K562 (cell line): Measurements from ENCODE around the gene MUC5B. TPM values are rescaled to one million over a fixed set of nuclear protein-coding genes. Genes with fewer than 3 reads are reported as not detected.
A peak's percentile ranks its signal among the peaks of the same experiment; 100 is the strongest.

ENCODE experiments used
- ATAC-seq: fragments of 200-7000 bp; cut with Tn5 transposase; 3 replicates; pipeline ENCODE4 v1.9.1; 2020; ENCODE audit warnings: moderate library complexity
- BruUV-seq: library from RNA; stranded (reverse); fragments of 400-500 nt; replicated peaks from 2 replicates; lab custom pipeline; 2021; lab: Mats Ljungman, UMichigan
- CTCF ChIA-PET: fragments of 300-600 bp; formaldehyde crosslinking; extraction: SDS; loops from one replicate; lab custom pipeline; 2021; ENCODE audit warnings: low intra/inter-chr PET ratio; lab: Yijun Ruan, JAX
- POLR2A ChIA-PET: fragments of 300-600, 350-650 bp; sonication (Branson Sonifier 250); formaldehyde crosslinking; extraction: SDS; loops from one replicate; lab custom pipeline; 2021; ENCODE audit warnings: antibody characterized with exemption, inconsistent platforms; lab: Yijun Ruan, JAX
- DNase-seq, 4 experiments: peaks; one replicate each; pipeline versions ENCODE4 v3.0.0 to v3.0.0-alpha.2; 2011 to 2018; ENCODE audit warnings: low spot score in 3 of 4, mixed read lengths in 3 of 4; ENCODE audit errors: extremely low read depth in 1 of 4
- FAIRE-seq: peaks from 2 replicates; lab custom pipeline; 2011; peaks lifted over from hg19 to GRCh38; lab: Jason Lieb, UNC
- H2AFZ ChIP-seq: 2 replicates; pipeline ENCODE4 v1.6.0; 2011; ENCODE audit warnings: low read depth, low read length, control low read depth, inconsistent platforms
- H3K27ac ChIP-seq: fragments of 200-600 bp; 3 replicates; pipeline ENCODE4 v1.8.0; 2011; ENCODE audit warnings: low read depth, mild to moderate bottlenecking, control low read depth, inconsistent platforms, low read length, moderate library complexity, mixed read lengths; ENCODE audit errors: extremely low read depth
- H3K27me3 ChIP-seq, 2 experiments: fragments of 300-600 bp in 1 of 2; 2 replicates in 1 of 2; 3 replicates in 1 of 2; pipeline versions ENCODE4 v1.6.0 to v1.8.0; 2011; ENCODE audit warnings: inconsistent platforms in 2 of 2, low read length in 2 of 2, mild to moderate bottlenecking in 1 of 2, mixed read lengths in 1 of 2, moderate library complexity in 1 of 2; ENCODE audit not compliant: control insufficient read depth in 2 of 2, insufficient read depth in 2 of 2
- H3K36me3 ChIP-seq: fragments of 300-600 bp; 3 replicates; pipeline ENCODE4 v1.8.0; 2011; ENCODE audit warnings: mild to moderate bottlenecking, low read length, inconsistent platforms; ENCODE audit not compliant: control insufficient read depth, insufficient read depth
- H3K4me1 ChIP-seq, 2 experiments: fragments of 200-600 bp in 1 of 2; replicated peaks in 1 of 2; 2 replicates in 1 of 2; 3 replicates in 1 of 2; pipeline versions ENCODE4 v1.5.1 to v1.8.0; 2011; ENCODE audit warnings: inconsistent platforms in 2 of 2, low read length in 2 of 2, mild to moderate bottlenecking in 1 of 2, mixed read lengths in 1 of 2, moderate library complexity in 1 of 2; ENCODE audit not compliant: control insufficient read depth in 2 of 2, insufficient read depth in 2 of 2
- H3K4me2 ChIP-seq: 2 replicates; pipeline ENCODE4 v1.6.1; 2011; ENCODE audit warnings: low read length, control low read depth, inconsistent platforms, mixed read lengths; ENCODE audit not compliant: insufficient read depth
- H3K4me3 ChIP-seq: fragments of 200-600 bp; sonication (generic), shearing (Covaris generic); 2 replicates; pipeline ENCODE4 v1.5.1; 2016; ENCODE audit warnings: control low read depth, inconsistent platforms
- H3K79me2 ChIP-seq: fragments of 200-600 bp; 3 replicates; pipeline ENCODE4 v1.8.0; 2011; ENCODE audit warnings: low read length, inconsistent platforms; ENCODE audit not compliant: control insufficient read depth, insufficient read depth
- H3K9ac ChIP-seq, 2 experiments: 2 replicates each; pipeline versions ENCODE4 v1.6.0 to v1.6.1; 2011; ENCODE audit warnings: low read depth in 2 of 2, low read length in 2 of 2, control low read depth in 1 of 2, inconsistent platforms in 1 of 2, mild to moderate bottlenecking in 1 of 2, mixed read lengths in 1 of 2; ENCODE audit not compliant: insufficient read depth in 1 of 2
- H3K9me1 ChIP-seq: one replicate; pipeline ENCODE4 v1.6.0; 2011; ENCODE audit warnings: inconsistent platforms, mild to moderate bottlenecking, low read length, moderate library complexity; ENCODE audit not compliant: control insufficient read depth, insufficient read depth
- H3K9me3 ChIP-seq: replicated peaks from 2 replicates; pipeline ENCODE4 v1.5.1; 2011; ENCODE audit warnings: low read depth, low read length, inconsistent platforms; ENCODE audit not compliant: control insufficient read depth, insufficient read depth
- H4K20me1 ChIP-seq: replicated peaks from 2 replicates; pipeline ENCODE4 v1.6.1; 2011; ENCODE audit warnings: low read length, inconsistent platforms, mixed read lengths; ENCODE audit not compliant: control insufficient read depth, insufficient read depth
- KLF10 ChIP-seq: fragments of 250-450 bp; sonication (Bioruptor Pico); IDR thresholded peaks from 2 replicates; pipeline ENCODE4 v1.6.1; 2021; ENCODE audit warnings: matching md5 sums
- WGBS: fragments of 100-300 bp; shearing (Covaris generic); methylation state at CpG from one replicate; pipeline ENCODE4 v1.1.6; 2016; ENCODE audit warnings: low coverage, mixed read lengths; ENCODE audit not compliant: insufficient coverage; ENCODE audit errors: missing lambda C conversion rate; 5-methylcytosine and 5-hydroxymethylcytosine counted together
- in situ Hi-C: fragments of 300-500 bp; cut with MboI; formaldehyde crosslinking; loops from 4 replicates; pipeline ENCODE4 v1.15.0; 2018; ENCODE audit warnings: inconsistent platforms, mixed read lengths
- intact Hi-C: fragments of 100-400 bp; cut with micrococcal nuclease; formaldehyde crosslinking; loops from 2 replicates; pipeline ENCODE4 v1.14.2; 2022
- polyA plus RNA-seq, 8 experiments: library from polyadenylated mRNA; depleted of rRNA in 4 of 8; stranded (reverse) in 5 of 8; unstranded in 3 of 8; fragments of >200 nt; fragmentation: Nextera tagmentation in 2 of 8; fragmentation: Illumina TruSeq in 1 of 8; extraction: Ambion mirVana in 2 of 8; extraction: Trizol in 1 of 8; gene quantifications; 2 replicates each; pipeline versions ENCODE4 v1.2.1 to v1.2.3, GENCODE V29; 2011 to 2014; ENCODE audit warnings: inconsistent platforms in 1 of 8, missing spikeins in 1 of 8
- total RNA-seq, 7 experiments: library from RNA; depleted of rRNA in 6 of 7; stranded (reverse); fragments of >200 nt in 6 of 7; fragmentation: Illumina TruSeq in 2 of 7; extraction: Trizol in 2 of 7; gene quantifications; 2 replicates each; pipeline versions ENCODE4 v1.2.1 to v1.2.3, GENCODE V29; 2011 to 2021; ENCODE audit warnings: low replicate concordance in 1 of 7
- TF ChIP-seq, protein P1 (sequence below), 3 experiments: IDR thresholded peaks in 2 of 3; conservative IDR thresholded peaks in 1 of 3; 2 replicates each; pipeline ENCODE4 v1.5.1; 2011 to 2012; ENCODE audit warnings: low read length in 3 of 3, mild to moderate bottlenecking in 3 of 3, control low read depth in 2 of 3, improper control_type of control experiment in 1 of 3, inconsistent platforms in 1 of 3, low read depth in 1 of 3, mixed read lengths in 1 of 3, moderate library complexity in 1 of 3; ENCODE audit not compliant: insufficient read depth in 2 of 3

MUC5B gene
- total and polyA plus RNA-seq, 9 of the 15 experiments (the other 6 are each of a cell fraction or from before 2014, with no cell fraction given) = 0.04 to 0.95 TPM; not detected in 7

DNA sequence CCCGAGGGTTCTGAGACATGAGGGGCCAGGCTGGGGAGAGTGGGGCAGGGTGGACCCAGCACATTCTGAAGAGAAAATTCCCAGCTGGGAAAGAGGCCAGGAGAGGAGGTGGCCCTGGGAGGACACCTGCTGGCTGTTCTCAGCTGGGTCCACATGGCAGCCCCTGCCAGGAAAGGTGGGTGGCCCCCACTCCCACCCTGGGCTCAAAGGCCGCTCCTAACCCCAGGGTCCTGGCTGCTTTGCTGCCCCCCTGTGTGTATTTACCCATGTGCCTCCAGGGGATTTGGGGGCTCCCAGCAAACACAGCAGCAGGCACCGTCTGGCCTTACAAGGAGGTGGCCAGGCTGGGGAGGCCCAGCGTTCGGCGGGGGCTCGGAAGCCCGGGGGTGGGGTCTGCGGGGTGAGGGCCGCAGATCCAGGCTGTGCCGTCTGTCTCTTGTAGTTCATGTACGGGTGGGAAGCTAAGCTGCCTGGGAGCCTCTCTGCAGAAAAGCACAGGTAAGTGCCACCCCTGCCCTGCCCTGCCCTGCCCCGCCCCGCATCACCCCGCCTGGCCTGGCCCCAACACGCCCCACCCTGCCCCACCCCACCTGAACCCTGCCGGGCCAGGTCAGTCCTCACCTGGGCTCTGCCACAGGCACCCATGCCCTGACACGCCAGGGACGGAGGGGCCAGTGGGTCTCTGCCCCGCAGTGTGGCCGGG is 10.6 kb downstream of the MUC5B start:
- intact Hi-C loops (no loop called here), in situ Hi-C loops (no loop called here)
- no peak overlapping the region for H3K27ac ChIP-seq
- H3K79me2 ChIP-seq = no peaks in the 10 kb centered on the region
- no peak for ATAC-seq
- ChIA-PET POLR2A (interaction anchor here (0.6 kb wide), 1 partner anchor 20 kb away, joined by 3 read pairs; no protein-coding TSS in a partner anchor), CTCF (no interaction called here)
- no peak overlapping the region for H2AFZ ChIP-seq
- no peak for FAIRE-seq
- H3K9ac ChIP-seq = no peak overlapping the region; a peak in 1 of 4 replicates
- no peaks in the 10 kb centered on the region for H3K36me3 ChIP-seq
- H3K27me3 ChIP-seq = peaks cover 0 to 62% of the 10 kb centered on the region in 2 experiments; a peak in 2 of 5 replicates
- BruUV-seq = no TSS peak
- 0 out of 2 replicates have a peak, but pooled peaks cover 9% of the 10 kb centered on the region for H4K20me1 ChIP-seq
- peaks cover 0 to 50% of the 10 kb centered on the region in 2 experiments; a peak in 2 of 5 replicates for H3K4me1 ChIP-seq
- DNase-seq = no peak
- no peak overlapping the region for H3K4me2 ChIP-seq
- peaks cover 2% of the 10 kb centered on the region for H3K9me1 ChIP-seq
- WGBS = 24% methylated on average over 10 of the region's 21 CpGs
- no peaks in the 10 kb centered on the region for H3K9me3 ChIP-seq
- TF ChIP-seq, protein P1, sequence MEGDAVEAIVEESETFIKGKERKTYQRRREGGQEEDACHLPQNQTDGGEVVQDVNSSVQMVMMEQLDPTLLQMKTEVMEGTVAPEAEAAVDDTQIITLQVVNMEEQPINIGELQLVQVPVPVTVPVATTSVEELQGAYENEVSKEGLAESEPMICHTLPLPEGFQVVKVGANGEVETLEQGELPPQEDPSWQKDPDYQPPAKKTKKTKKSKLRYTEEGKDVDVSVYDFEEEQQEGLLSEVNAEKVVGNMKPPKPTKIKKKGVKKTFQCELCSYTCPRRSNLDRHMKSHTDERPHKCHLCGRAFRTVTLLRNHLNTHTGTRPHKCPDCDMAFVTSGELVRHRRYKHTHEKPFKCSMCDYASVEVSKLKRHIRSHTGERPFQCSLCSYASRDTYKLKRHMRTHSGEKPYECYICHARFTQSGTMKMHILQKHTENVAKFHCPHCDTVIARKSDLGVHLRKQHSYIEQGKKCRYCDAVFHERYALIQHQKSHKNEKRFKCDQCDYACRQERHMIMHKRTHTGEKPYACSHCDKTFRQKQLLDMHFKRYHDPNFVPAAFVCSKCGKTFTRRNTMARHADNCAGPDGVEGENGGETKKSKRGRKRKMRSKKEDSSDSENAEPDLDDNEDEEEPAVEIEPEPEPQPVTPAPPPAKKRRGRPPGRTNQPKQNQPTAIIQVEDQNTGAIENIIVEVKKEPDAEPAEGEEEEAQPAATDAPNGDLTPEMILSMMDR (IDR thresholded peaks at IDR 0.05 in 2 of 3, conservative IDR thresholded peaks at IDR 0.05 in 1 of 3; ENCODE audit: insufficient read depth in 2 of 3, low read depth in 1 of 3, low read length in 3 of 3) = 0 out of 6 replicates have a peak, but pooled peaks of 1 of the 3 experiments have one; percentile 8
- no peak for TF ChIP-seq KLF10 (CRISPR knock-in tag)
- H3K4me3 ChIP-seq = no peak overlapping the region
